Cardiac muscle cell (in vitro differentiated cells and primary cell): ENCODE results near the gene ANKRD44. TPM values are rescaled to one million over a fixed set of nuclear protein-coding genes. Genes with fewer than 3 reads are reported as not detected.
"Not testable (repeated sequence)": the region's sequence is repeated elsewhere in the genome, so short reads cannot be mapped to it uniquely, and the experiment has no call there.

Experiments
- DNase-seq, 2 donors: peaks; one replicate each; pipeline versions ENCODE4 v3.0.0 to v3.0.0-alpha.2; 2010 to 2017; ENCODE audit warnings: low read depth in 1 of 2, low spot score in 1 of 2
- H3K27ac ChIP-seq: fragments of 200-600 bp; sonication (generic); 2 replicates; pipeline ENCODE4 v1.5.1; 2016
- H3K27me3 ChIP-seq: fragments of 200-600 bp; sonication (generic); 2 replicates; pipeline ENCODE4 v1.6.0; 2016; ENCODE audit warnings: control low read depth
- H3K36me3 ChIP-seq: fragments of 200-600 bp; sonication (generic); 2 replicates; pipeline ENCODE4 v1.5.1; 2016; ENCODE audit warnings: control low read depth
- H3K4me1 ChIP-seq: fragments of 200-600 bp; sonication (generic); 2 replicates; pipeline ENCODE4 v1.8.1; 2017; ENCODE audit warnings: low read depth, mild to moderate bottlenecking, mixed run types
- H3K4me3 ChIP-seq: fragments of 200-600 bp; sonication (generic); 2 replicates; pipeline ENCODE4 v1.5.1; 2016; ENCODE audit warnings: mild to moderate bottlenecking
- H3K9me3 ChIP-seq: fragments of 200-600 bp; sonication (generic); 2 replicates; pipeline ENCODE4 v1.5.1; 2017; ENCODE audit warnings: low read depth, mild to moderate bottlenecking, control low read depth
- polyA plus RNA-seq: library from polyadenylated mRNA; unstranded; fragments of >200 nt; fragmentation: Nextera tagmentation; extraction: Ambion mirVana; gene quantifications from 2 replicates; pipeline ENCODE4 v1.2.1, GENCODE V29; 2016
- total RNA-seq: library from RNA; depleted of rRNA; stranded (reverse); fragments of >200 nt; gene quantifications from 2 replicates; pipeline ENCODE4 v1.2.3, GENCODE V29; 2016
- TF ChIP-seq, protein P1 (sequence below): IDR thresholded peaks from 2 replicates; pipeline ENCODE4 v1.5.1; 2012; ENCODE audit warnings: low read depth, mild to moderate bottlenecking, low read length

Gene ANKRD44
- total and polyA plus RNA-seq, 2 experiments from 2014 or later, result 4.0 to 5.0 TPM

DNA sequence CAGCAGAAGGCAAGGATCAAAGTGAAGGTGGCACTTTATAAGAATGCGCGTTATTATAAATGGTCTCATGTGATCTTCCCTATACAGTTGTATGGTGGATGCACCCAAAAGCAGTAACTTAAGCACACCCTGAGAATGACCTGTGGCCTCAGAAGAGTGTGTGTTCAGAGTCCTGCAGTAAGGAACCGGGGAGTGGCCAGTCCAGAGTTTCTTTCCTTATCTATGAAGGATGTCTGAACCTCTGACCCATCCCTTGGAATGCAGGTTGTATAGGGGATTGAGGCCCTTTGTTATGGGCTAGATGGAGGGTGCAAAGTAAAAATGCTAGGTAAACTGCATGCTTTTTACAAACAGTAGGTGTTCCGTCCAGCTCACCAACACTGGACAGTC is 43.6 kb upstream of the ANKRD44 start:
- no peak for DNase-seq
- TF ChIP-seq, protein P1, sequence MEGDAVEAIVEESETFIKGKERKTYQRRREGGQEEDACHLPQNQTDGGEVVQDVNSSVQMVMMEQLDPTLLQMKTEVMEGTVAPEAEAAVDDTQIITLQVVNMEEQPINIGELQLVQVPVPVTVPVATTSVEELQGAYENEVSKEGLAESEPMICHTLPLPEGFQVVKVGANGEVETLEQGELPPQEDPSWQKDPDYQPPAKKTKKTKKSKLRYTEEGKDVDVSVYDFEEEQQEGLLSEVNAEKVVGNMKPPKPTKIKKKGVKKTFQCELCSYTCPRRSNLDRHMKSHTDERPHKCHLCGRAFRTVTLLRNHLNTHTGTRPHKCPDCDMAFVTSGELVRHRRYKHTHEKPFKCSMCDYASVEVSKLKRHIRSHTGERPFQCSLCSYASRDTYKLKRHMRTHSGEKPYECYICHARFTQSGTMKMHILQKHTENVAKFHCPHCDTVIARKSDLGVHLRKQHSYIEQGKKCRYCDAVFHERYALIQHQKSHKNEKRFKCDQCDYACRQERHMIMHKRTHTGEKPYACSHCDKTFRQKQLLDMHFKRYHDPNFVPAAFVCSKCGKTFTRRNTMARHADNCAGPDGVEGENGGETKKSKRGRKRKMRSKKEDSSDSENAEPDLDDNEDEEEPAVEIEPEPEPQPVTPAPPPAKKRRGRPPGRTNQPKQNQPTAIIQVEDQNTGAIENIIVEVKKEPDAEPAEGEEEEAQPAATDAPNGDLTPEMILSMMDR, result no peak
- Histone ChIP-seq H3K27me3 (no peaks in the 10 kb centered on the region), H3K4me1 (no peaks in the 10 kb centered on the region), H3K36me3 (no peaks in the 10 kb centered on the region), H3K9me3 (no peaks in the 10 kb centered on the region), H3K4me3 (no peak overlapping the region), H3K27ac (no peak overlapping the region)

DNA sequence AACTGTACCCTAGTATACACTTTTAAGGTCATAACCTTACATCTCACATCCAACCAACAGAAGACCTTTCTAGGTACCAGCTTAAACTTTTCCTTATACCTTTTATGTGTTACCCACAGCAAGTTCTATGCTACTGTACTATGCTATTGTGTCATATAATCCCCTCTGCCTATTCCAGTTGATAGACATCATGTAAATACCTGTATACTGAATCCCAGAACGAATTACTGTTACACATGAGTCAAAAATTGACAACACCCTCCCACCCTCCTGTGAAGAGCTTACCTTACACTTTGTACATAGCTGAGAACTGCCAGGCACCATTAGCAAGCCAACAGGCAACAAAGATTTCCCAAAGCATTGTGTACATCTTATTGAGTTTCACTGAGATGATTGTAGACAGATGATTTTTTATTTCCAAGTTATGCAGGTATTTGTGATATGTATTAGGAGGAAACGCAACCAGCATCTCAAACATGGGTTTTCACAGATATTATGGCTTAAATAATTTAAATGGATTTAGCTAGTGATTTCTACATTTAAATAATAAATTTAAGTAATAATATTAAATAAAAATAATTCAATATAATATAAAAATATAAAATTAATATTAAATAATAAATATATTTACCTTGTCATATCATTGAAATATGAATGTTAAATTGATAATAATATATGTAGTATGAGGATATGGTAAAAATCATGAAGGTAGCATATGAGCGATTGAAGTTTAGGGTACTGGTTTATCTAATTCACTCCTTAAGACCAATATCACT is 43.0 kb upstream of the ANKRD44 start:
- H3K27me3 ChIP-seq, result no peaks in the 10 kb centered on the region
- no peaks in the 10 kb centered on the region for H3K9me3 ChIP-seq
- DNase-seq, result no peak
- no peak overlapping the region for H3K27ac ChIP-seq
- no peaks in the 10 kb centered on the region for H3K4me1 ChIP-seq
- no peaks in the 10 kb centered on the region for H3K36me3 ChIP-seq
- TF ChIP-seq, protein P1, result no peak
- H3K4me3 ChIP-seq, result no peak overlapping the region

DNA sequence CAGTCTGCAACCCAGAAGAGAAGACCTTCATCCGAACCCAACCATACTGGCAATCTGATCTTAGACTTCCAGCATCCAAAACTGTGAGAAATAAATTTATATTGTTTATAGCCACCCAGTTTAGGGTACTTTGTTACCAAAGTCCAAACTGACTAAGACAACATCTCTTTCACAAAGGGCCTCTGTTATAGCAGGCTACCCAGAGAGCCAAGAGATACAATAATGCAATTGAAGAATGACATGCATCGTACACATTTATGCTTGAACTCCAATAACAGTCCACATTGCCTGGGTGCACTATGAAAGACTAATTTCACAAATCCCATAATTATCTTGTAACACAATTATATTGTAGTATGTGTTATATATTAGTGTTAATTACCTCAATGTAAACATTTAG is 39.1 kb upstream of the ANKRD44 start:
- Histone ChIP-seq H3K36me3 (no peaks in the 10 kb centered on the region), H3K9me3 (no peaks in the 10 kb centered on the region), H3K4me3 (no peak overlapping the region), H3K27ac (no peak overlapping the region), H3K27me3 (no peaks in the 10 kb centered on the region), H3K4me1 (no peaks in the 10 kb centered on the region)
- DNase-seq, result no peak
- TF ChIP-seq, protein P1, result no peak

DNA sequence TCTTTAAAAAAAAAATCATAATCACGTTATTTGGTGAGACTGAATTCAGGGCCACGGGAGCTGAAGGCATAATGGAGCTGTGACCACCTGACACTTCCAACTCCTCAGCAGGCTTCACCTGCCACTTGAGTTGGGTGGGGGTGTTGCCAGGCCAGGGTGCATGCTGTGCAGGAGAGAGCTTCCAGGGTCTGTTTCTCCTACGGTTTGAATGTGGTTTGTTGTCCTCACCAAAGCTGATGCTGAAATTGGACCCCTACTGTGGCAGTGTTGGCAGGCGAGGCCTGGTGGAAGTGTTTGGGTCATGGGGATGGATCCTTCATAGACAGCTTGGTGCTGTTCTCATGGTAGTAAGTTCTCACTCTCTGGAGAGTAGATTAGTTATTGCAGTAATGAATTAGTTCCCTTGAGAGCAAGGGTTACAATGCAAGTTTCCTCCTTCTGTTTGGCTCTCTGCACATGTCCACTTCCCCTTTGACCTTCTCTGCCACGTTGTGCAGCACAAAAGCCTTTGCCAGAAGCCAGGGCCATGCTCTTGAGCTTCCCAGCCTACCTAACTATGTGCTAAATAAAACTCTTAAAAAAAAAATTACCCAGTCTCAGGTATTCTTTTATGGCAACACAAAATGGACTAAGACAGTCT is 38.3 kb upstream of the ANKRD44 start:
- Histone ChIP-seq H3K4me3 (no peak overlapping the region), H3K27ac (no peak overlapping the region), H3K4me1 (no peaks in the 10 kb centered on the region), H3K27me3 (no peaks in the 10 kb centered on the region), H3K9me3 (no peaks in the 10 kb centered on the region), H3K36me3 (no peaks in the 10 kb centered on the region)
- TF ChIP-seq, protein P1, result no peak
- no peak for DNase-seq

DNA sequence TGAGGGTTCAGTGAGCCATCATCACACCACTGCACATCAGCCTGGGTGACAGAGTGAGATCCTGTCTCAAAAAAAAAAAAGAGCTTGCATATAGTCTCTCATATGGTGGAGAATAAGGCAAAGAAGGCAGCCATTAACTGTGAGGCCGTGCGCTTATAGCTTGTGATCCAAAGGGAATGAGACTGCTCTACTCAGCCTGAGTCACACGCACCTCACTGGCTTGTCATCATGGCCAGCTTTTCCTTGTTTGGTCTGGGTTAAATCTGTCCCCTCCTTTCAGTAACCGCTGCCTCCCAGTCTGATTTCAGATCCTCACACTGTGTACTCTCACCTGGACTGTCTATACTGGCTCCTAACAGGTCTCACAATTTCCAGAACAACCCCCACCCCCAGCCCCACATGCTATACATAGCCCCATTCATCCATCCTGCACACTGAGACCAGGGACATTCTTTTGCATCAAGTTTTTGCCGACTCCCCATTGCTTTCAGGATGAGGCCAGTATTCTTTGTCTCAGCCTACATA is 35.3 kb upstream of the ANKRD44 start:
- Histone ChIP-seq H3K4me1 (no peaks in the 10 kb centered on the region), H3K27ac (no peak overlapping the region), H3K4me3 (no peak overlapping the region), H3K27me3 (no peaks in the 10 kb centered on the region), H3K9me3 (no peaks in the 10 kb centered on the region), H3K36me3 (no peaks in the 10 kb centered on the region)
- DNase-seq, result no peak
- TF ChIP-seq, protein P1, result no peak

DNA sequence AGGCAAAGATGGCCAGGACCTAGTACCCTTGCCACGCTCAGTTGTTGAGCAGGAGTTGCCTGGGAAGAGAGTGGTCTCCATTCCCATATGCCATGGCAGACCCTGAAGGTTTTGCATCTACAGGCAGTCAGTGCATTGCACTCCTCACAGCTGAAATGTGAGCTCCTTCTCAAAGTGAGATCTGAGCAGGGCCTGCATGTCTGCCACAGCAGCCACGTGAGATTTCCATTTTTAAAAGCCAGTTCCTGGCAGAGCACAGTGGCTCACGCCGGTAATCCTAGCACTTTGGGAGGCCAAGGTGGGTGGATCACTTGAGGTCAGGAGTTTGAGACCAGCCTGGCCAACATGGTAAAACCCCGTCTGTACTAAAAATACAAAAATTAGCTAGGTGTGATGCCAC is 33.4 kb upstream of the ANKRD44 start:
- H3K27me3 ChIP-seq, H3K27ac ChIP-seq, H3K36me3 ChIP-seq, H3K4me3 ChIP-seq, H3K4me1 ChIP-seq, H3K9me3 ChIP-seq: not testable (repeated sequence)
- DNase-seq, result peak in 1 of 2 donors; percentile 28
